Esophagus muscularis mucosa (tissue), 4 donors: ENCODE data around the gene PRKAG2. TPM values are rescaled to one million over a fixed set of nuclear protein-coding genes. Genes with fewer than 3 reads are reported as not detected.

Experiments
- DNase-seq: peaks from one replicate; pipeline ENCODE4 v3.0.0-alpha.2; 2017; ENCODE audit errors: extremely low spot score
- H3K27ac ChIP-seq, 4 donors: fragments of 200-600 bp; sonication (generic); replicated peaks in 1 of 4; 1 replicate in 3 of 4; 2 replicates in 1 of 4; pipeline ENCODE4 v1.5.1; 2016 to 2019; ENCODE audit warnings: mild to moderate bottlenecking in 1 of 4
- H3K27me3 ChIP-seq, 4 donors: fragments of 200-600 bp; sonication (generic); one replicate each; pipeline versions ENCODE4 v1.5.1 to v1.6.0; 2016 to 2019
- H3K36me3 ChIP-seq, 4 donors: fragments of 200-600 bp; sonication (generic); one replicate each; pipeline ENCODE4 v1.5.1; 2016 to 2019
- H3K4me1 ChIP-seq, 4 donors: fragments of 200-600 bp; sonication (generic); one replicate each; pipeline ENCODE4 v1.5.1; 2016 to 2019
- H3K4me3 ChIP-seq, 4 donors: fragments of 200-600 bp; sonication (generic); 1 replicate in 2 of 4; 2 replicates in 2 of 4; pipeline ENCODE4 v1.5.1; 2016 to 2019; ENCODE audit warnings: mild to moderate bottlenecking in 4 of 4, moderate library complexity in 1 of 4
- H3K9me3 ChIP-seq, 4 donors: fragments of 200-600 bp; sonication (generic); 1 replicate in 3 of 4; 2 replicates in 1 of 4; pipeline ENCODE4 v1.5.1; 2016 to 2019
- CTCF ChIP-seq, 3 experiments: fragments of 200-600 bp in 2 of 3; fragments of 450-650 bp in 1 of 3; sonication (generic) in 2 of 3; IDR thresholded peaks; one replicate each; pipeline ENCODE4 v1.5.1; 2017 to 2019; ENCODE audit warnings: antibody characterized with exemption in 3 of 3, mild to moderate bottlenecking in 2 of 3, moderate library complexity in 1 of 3
- EP300 ChIP-seq: sonication (generic); formaldehyde crosslinking; IDR thresholded peaks from one replicate; pipeline ENCODE4 v1.6.1; 2017; ENCODE audit warnings: antibody characterized with exemption
- POLR2A ChIP-seq: fragments of 450-650 bp; IDR thresholded peaks from one replicate; pipeline ENCODE4 v1.6.1; 2017; ENCODE audit warnings: antibody characterized with exemption, moderate library complexity, mild to moderate bottlenecking, low read depth
- POLR2AphosphoS5 ChIP-seq, 2 donors: sonication (generic); formaldehyde crosslinking; IDR thresholded peaks; one replicate each; pipeline ENCODE4 v1.6.1; 2017; ENCODE audit warnings: antibody characterized with exemption in 2 of 2
- WGBS: methylation state at CpG from one replicate; pipeline ENCODE4 v1.1.5; 2018; 5-methylcytosine and 5-hydroxymethylcytosine counted together
- intact Hi-C: fragments of 100-400 bp; cut with DNase I; formaldehyde crosslinking; loops from one replicate; pipeline ENCODE4 v1.15.1; 2023
- total RNA-seq, 4 donors: library from RNA; depleted of rRNA; stranded (reverse); fragments of >200 nt; gene quantifications; one replicate each; pipeline versions ENCODE4 v1.1.0 to v1.2.1, GENCODE V29; 2016

Gene PRKAG2
- total RNA-seq, 4 donors from 2014 or later = 51.3 to 97.2 (median 77.5) TPM

GRCh38 chr7:151817981-151818673 lies 58.8 kb downstream of the PRKAG2 start:
- no peaks in the 10 kb centered on the region for H3K9me3 ChIP-seq
- no peak for DNase-seq
- H3K36me3 ChIP-seq = no peaks in the 10 kb centered on the region
- TF ChIP-seq EP300 (no peak), POLR2AphosphoS5 (IDR thresholded peaks at IDR 0.05) (no peak), POLR2A (no peak), CTCF (IDR thresholded peaks at IDR 0.05) (no peak)
- H3K4me1 ChIP-seq = peaks cover 0 to 15% (median under 1%) of the 10 kb centered on the region in 4 donors
- no peaks in the 10 kb centered on the region for H3K27me3 ChIP-seq
- H3K27ac ChIP-seq = no peak overlapping the region
- WGBS = 87% methylated on average over 8 of the region's 8 CpGs
- intact Hi-C loops = no loop called here
- H3K4me3 ChIP-seq = no peak overlapping the region

- no peak overlapping the region for H3K27ac ChIP-seq
- H3K27me3 ChIP-seq = no peaks in the 10 kb centered on the region
- DNase-seq = no peak
- no peaks in the 10 kb centered on the region for H3K36me3 ChIP-seq
- H3K4me1 ChIP-seq = peaks cover 0 to 11% (median 0%) of the 10 kb centered on the region in 4 donors
- H3K9me3 ChIP-seq = no peaks in the 10 kb centered on the region
- TF ChIP-seq POLR2A (no peak), CTCF (IDR thresholded peaks at IDR 0.05) (no peak), EP300 (no peak), POLR2AphosphoS5 (IDR thresholded peaks at IDR 0.05) (no peak)
- H3K4me3 ChIP-seq = no peak overlapping the region
- intact Hi-C loops = no loop called here
- whole genome bisulfite sequencing = 97% methylated on average over 4 of the region's 4 CpGs
Observed at GRCh38 chr7:151817315-151817690, 59.6 kb downstream of the PRKAG2 start.

GRCh38 chr7:151816562-151817314 lies 60.2 kb downstream of the PRKAG2 start:
- 93% methylated on average over 20 of the region's 20 CpGs for WGBS
- H3K9me3 ChIP-seq = no peaks in the 10 kb centered on the region
- no peak overlapping the region for H3K27ac ChIP-seq
- intact Hi-C loops = no loop called here
- H3K4me1 ChIP-seq = peaks cover 0 to 7% (median 0%) of the 10 kb centered on the region in 4 donors
- H3K27me3 ChIP-seq = no peaks in the 10 kb centered on the region
- no peak for DNase-seq
- H3K4me3 ChIP-seq = no peak overlapping the region
- TF ChIP-seq POLR2A (no peak), CTCF (IDR thresholded peaks at IDR 0.05) (no peak), POLR2AphosphoS5 (IDR thresholded peaks at IDR 0.05) (no peak), EP300 (no peak)
- H3K36me3 ChIP-seq = no peaks in the 10 kb centered on the region

GRCh38 chr7:151815419-151815818 lies 61.5 kb downstream of the PRKAG2 start:
- Histone ChIP-seq H3K36me3 (no peaks in the 10 kb centered on the region), H3K27ac (no peak overlapping the region), H3K27me3 (no peaks in the 10 kb centered on the region), H3K4me3 (no peak overlapping the region), H3K4me1 (peaks cover 0 to 4% (median 0%) of the 10 kb centered on the region in 4 donors), H3K9me3 (no peaks in the 10 kb centered on the region)
- no peak for DNase-seq
- TF ChIP-seq CTCF (IDR thresholded peaks at IDR 0.05) (no peak), POLR2A (no peak), POLR2AphosphoS5 (IDR thresholded peaks at IDR 0.05) (no peak), EP300 (no peak)
- intact Hi-C loops = no loop called here
- 94% methylated on average over 5 of the region's 5 CpGs for WGBS
